Stimulated activated CD8-positive, alpha-beta memory T cell treated with anti-CD3 and anti-CD28 coated beads, Interleukin-15, amount 100 ng/mL, for 24 hours (primary cell): Measurements from ENCODE around the gene ZNF136.

Experiments used
- DNase-seq: peaks from one replicate; pipeline ENCODE4 v3.0.0-alpha.2; 2020; ENCODE audit warnings: low read depth

Gene ZNF136

DNA sequence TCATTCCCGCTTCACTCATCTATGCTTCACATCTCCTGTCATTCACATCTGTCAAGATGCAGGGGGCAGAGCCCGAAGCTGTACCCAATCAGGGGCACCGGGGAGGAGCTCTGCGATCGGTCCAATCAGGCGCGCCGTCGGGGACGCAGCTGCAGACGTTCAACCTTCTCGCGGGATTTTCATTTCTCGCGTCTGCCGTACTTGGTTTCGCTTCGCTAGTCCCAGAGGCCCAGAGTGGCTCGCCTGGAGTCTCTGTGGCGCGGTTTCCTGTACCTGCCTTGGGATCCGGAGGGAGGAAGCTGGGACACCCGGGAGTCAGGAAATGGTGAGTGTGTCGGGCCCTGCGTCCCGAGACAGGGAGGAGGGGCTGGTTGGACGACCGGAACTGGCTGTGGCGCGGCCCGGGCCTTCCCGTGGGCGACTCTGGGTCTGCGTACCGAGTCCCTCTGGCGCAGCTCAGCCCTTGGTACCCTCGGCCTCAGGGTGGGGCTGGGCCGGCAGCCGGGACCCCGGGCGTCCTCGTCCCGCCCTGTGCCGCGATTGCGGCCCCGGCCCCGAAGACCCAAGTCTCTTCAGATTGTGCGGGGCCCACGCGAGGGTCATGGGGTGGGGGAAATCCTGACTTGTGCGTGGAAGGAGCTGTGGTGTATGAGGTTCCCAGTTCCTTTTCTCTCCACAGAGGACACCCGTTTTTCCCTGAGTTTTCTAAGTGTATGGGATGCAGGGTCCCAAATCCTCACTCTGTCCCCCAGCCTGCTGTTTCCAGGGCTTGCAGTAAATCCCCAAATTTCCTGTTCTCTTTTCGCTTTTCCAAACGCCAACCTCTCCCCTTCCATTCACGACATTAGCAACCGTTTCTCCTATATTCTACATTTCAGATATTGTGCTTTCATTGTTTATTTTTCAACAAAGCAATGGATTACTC lies at the start of gene ZNF136:
ZNF136 (plus strand) TSS at position 215 of the 925 bp plus-strand sequence; CDS start at position 323, 108 bp downstream.
- peak; percentile 65 for DNase-seq

DNA sequence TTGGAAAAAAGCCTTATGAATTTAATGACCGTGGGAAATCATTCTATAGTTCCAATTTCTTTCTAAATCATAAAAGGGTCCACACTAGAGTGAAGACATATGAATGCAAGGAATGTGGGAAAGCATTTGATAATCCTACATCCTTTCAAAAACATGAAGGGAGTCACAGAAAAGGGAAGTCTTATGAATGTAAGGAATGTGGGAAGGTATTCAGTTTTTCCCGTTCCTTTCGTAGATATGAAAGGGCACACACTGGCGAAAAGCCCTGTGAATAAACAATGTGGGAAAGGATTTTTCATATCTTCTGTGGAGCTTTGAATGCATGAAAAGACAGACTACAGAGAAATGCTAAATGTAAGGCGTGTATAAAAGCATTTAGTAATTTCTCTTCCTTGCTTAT lies 49.8 kb upstream of the ZNF136 start:
- DNase-seq = no peak

DNA sequence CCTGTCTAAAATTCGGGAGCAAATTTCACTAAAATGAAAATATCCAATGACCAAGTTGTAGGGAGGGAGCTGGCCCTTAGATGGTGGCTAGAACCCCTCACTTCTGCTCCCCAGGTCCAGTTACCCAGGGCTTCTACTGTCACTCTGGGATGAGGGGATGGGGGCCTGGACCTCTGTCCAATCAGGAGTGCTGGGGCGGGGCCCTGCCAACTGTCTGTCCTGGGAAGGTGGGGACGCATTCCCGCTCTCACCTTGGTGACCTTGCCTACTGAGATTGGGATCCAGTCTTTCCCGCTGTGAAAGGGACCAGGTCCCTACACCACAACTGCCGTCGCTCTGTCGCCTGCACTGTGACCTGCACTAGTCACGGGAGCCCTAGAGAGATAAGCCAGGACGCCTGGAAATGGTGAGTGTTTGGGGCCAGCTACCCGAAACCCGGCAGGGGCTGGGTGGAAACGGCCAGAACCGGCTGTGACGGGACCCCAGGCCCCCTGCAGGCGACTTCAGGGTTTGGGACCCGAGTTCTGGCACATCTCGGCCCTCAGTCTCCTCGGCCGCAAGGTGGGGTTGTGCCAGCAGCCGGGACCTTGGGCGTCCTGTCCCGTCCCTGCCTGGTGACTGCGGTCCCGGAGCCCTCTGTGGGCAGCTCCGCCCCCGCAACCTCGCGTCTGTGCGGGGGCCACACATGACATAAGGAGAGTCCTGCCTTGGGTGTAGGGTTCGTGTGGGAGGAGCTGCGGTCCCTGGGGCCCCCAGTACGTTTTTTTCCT lies 45.5 kb upstream of the ZNF136 start:
- no peak for DNase-seq

DNA sequence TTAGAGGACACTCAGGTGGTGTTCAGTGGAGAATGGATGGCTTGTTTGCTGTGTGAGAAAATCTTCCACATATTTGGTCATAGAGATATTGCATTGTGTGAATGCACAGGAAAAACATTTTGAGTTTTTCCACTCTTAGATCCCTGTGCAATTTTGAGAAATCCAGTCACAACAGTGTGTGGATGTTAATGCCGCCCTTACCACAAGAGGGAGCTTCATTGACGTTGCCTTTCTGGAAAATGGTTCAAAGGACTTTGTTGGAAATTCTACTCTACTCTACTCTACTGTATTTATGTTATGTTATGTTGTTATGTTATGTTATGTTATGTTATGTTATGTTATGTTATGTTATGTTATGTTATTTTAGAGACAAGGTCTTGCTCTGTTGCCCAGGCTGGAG lies 36.2 kb upstream of the ZNF136 start:
- DNase-seq = no peak

- DNase-seq = no peak
Measured at GRCh38 chr19:12133069-12133468, 29.8 kb upstream of the ZNF136 start.

GRCh38 chr19:12137221-12137940 lies 25.5 kb upstream of the ZNF136 start:
- DNase-seq = no peak

GRCh38 chr19:12139269-12139668 lies 23.6 kb upstream of the ZNF136 start:
- no peak for DNase-seq

DNA sequence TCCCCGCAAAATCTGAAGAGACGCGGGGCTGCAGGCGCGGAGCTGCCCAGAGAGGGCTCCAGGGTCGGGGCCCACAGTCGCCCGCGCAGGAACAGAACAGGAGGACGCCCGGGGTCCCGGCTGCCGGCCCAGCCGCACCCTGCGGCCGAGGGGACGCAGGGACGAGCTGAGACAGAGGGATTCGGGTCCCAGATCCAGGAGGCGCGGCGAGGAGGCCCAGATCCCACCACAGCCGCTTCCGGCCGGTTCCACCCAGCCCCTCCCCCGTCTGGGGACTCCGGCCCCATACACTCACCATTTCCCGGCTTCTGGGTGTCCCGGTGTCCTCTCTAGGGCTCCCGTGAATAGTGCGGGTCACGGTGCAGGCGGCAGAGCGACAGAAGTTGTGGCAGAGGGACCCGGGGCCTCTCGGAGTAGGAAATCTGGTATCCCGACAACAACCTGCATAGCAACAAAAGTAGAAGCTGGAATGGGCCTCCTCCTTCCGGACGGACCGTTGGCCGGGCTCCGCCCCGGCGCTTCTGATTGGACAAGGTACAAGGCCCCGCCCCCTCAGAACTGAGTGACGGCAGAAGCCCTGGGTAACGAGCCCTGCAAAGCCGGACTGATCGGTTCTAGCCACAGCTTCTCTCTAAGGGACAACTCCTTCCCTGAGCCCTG lies 22.9 kb upstream of the ZNF136 start, which contains the start of gene ZNF20:
ZNF20 (minus strand) TSS at position 466 of the 660 bp plus-strand sequence; CDS start at position 298, 168 bp downstream.
- peak; percentile 65 for DNase-seq

- peak; percentile 69 for DNase-seq
Measured at GRCh38 chr19:12140545-12141404, 22.1 kb upstream of the ZNF136 start.

GRCh38 chr19:12141405-12141736 lies 21.5 kb upstream of the ZNF136 start:
- no peak for DNase-seq

- DNase-seq = no peak
Measured at GRCh38 chr19:12145348-12145747, 17.5 kb upstream of the ZNF136 start.

DNA sequence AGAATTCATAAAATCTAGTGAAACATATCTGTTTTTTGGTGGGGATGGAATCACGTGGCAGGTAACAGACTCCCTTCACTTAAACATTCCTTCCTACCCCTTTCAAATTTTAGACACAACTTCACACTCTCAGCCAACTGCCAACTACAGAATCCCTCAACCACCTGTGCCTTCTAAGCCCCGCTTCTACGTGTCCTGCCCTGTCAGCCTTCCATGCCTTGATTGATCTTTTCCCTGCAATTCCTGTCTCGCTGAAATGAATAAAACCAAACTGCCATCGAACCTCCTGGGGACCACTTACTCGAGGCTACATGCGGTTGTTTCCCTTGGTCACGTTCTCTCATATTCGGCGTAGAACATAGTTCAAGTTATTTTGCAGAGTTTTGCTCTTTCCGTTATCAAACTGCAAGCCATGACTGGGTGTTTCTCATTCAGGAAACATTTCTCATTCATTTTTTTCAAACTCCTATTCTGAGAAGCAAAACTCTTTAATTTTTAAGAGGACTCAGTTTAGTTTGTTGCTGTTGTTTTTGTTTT lies 7.5 kb upstream of the ZNF136 start:
- no peak for DNase-seq

DNA sequence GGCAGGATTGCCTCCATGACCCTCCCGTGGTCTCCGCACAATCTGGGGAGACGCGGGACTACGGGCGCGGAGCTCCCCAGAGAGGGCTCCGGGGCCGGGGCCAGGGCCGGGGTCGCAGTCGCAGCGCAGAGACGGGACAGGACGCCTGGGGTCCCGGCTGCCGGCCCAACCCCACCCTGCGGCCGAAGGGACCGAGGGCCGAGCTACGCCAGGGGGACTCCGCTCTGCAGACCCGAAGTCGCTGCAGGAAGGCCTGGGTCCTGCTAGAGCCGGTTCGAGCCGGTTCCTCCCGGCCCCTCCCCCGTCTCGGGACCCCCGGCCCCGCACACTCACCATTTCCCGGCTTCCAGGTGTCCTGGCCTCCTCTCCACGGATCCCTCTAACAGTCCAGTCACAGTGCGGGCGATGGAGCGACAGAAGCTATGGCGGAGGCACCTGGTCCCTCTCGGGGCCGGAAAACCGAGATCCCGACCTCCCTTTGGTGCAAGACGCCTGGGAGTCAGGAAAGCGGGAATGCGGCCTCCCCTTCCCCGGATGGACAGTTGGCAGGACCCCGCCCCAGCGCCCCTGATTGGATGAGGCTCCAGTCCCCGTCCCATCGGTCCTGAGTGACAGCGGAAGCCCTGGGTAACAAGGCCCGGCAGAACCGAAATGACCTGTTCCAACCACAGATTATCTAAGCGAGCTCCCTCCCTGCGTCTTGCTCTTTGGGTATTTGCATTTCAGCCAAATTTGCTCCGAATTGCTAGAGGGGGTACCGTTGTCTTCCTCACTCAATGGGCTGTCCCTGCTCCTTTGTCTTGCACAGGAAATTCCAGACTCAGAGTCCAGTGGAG lies 6.5 kb upstream of the ZNF136 start, which contains the start of gene ZNF625:
ZNF625 (minus strand) TSS at position 512 of the 836 bp plus-strand sequence; CDS start at position 336, 176 bp downstream.
- no peak for DNase-seq

- DNase-seq = no peak
Measured at GRCh38 chr19:12159773-12160414, 3.0 kb upstream of the ZNF136 start.

DNA sequence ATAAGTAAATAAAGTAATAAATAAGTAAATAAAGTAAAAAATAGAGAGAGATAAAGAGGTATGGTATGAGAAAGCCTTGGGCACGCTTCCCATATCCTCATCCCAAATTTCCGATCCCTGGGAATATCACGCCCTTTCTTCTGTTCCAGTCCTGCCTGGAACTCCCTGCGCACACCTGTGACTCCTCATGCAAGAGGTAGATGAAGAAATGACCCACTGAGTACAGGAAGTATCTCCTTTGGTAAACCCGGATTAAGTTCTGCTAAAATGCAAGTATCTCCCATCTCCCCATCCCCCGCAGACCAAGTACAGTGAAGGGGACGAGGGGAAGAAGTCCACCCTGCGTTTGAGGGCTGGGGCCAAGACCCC lies 399 bp upstream of the ZNF136 start:
- no peak for DNase-seq

DNA sequence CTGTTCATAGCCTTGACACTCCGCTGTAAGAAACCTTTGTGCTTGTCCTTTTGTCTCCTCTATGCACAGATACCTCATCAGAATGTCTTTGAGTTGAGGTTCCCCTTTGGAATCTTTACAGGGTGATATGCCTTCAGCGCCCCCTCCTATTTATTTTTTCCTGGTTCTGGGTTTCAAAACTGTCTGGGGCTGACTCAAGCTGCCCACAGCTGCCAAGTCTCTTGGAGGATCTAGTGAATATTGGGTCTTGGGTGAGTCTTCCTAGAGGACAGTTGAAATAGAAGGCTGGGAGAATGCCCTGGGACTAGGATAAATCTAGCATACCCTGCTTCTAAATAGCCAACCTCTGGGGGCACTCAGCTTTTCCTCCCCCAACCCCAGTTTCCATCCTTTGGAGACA lies 930 bp downstream of the ZNF136 start:
- no peak for DNase-seq

- DNase-seq = no peak
Measured at GRCh38 chr19:12166626-12167025, 3.7 kb downstream of the ZNF136 start.

- DNase-seq = no peak
Measured at GRCh38 chr19:12180377-12180776, 17.5 kb downstream of the ZNF136 start.

- DNase-seq = no peak
Measured at GRCh38 chr19:12187625-12188024, 24.7 kb downstream of the ZNF136 start.
